Measurements from ENCODE around the gene COLGALT1.

GRCh38 chr19:17553256-17553655 is 2.2 kb upstream of the COLGALT1 start:
- TF ChIP-seq CTCF (IDR thresholded peaks at IDR 0.05) (no peak), POLR2A (IDR thresholded peaks at IDR 0.05) (no peak)
